ENCODE data around the gene GRM8.

GRM8 gene

DNA sequence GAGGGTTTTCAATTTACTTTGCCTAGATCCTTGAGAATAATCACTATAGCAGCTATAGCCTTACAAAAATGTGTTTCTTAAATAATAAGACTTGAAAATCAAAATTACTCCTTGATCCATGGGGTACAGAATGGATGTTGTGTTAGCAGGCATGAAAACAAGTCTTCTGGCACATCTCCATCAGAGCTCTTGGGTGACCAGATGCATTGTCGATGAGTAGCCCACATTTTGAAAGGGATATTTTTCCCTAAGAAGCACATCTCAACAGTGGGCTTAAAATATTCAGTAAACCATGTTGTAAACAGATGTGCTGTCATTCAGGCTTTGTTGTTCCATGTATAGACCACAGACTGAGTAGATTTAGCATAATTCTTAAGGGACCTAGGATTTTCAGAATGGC, 827.8 kb downstream of the GRM8 start:
- H3K4me3 ChIP-seq (ENCODE audit: low read depth, low read length): no peak overlapping the region
- no peaks in the 10 kb centered on the region for H3K36me3 ChIP-seq (ENCODE audit: control insufficient read depth in 2 of 2, insufficient read depth in 1 of 2, low read length in 2 of 2)
- ChIA-PET POLR2A (no interaction called here), CTCF (no interaction called here)
- no peaks in the 10 kb centered on the region for H3K4me1 ChIP-seq (ENCODE audit: control insufficient read depth, insufficient read depth, low read length)
- no peaks in the 10 kb centered on the region for H3K9me3 ChIP-seq (ENCODE audit: control insufficient read depth, insufficient read depth, low read depth, low read length)
- H3K27ac ChIP-seq (ENCODE audit: extremely low read depth, low read depth, low read length): no peak overlapping the region
- no peak for TF ChIP-seq ZBTB20 (tag by site-specific recombination; IDR thresholded peaks at IDR 0.05)
- no peak for TF ChIP-seq ZNF335 (tag by site-specific recombination; conservative IDR thresholded peaks at IDR 0.05)
- TF ChIP-seq TCF7L2 (IDR thresholded peaks at IDR 0.05; ENCODE audit: borderline replicate concordance, low read depth, low read length): no peak
- TF ChIP-seq ZNF747 (tag by site-specific recombination; IDR thresholded peaks at IDR 0.05): no peak
- TF ChIP-seq ZNF701 (tag by site-specific recombination; IDR thresholded peaks at IDR 0.05): no peak
- no peak for TF ChIP-seq ZNF221 (tag by site-specific recombination; IDR thresholded peaks at IDR 0.05; ENCODE audit: borderline replicate concordance)
- TF ChIP-seq, protein P1, sequence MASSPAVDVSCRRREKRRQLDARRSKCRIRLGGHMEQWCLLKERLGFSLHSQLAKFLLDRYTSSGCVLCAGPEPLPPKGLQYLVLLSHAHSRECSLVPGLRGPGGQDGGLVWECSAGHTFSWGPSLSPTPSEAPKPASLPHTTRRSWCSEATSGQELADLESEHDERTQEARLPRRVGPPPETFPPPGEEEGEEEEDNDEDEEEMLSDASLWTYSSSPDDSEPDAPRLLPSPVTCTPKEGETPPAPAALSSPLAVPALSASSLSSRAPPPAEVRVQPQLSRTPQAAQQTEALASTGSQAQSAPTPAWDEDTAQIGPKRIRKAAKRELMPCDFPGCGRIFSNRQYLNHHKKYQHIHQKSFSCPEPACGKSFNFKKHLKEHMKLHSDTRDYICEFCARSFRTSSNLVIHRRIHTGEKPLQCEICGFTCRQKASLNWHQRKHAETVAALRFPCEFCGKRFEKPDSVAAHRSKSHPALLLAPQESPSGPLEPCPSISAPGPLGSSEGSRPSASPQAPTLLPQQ (tag by site-specific recombination; IDR thresholded peaks at IDR 0.05): no peak
- no peak for TF ChIP-seq ZBTB1 (tag by site-specific recombination; IDR thresholded peaks at IDR 0.05)
- no peak for TF ChIP-seq ZNF146 (tag by site-specific recombination; IDR thresholded peaks at IDR 0.05)
- TF ChIP-seq ZNF404 (tag by site-specific recombination; IDR thresholded peaks at IDR 0.05): no peak
- TF ChIP-seq ZNF707 (tag by site-specific recombination; IDR thresholded peaks at IDR 0.05): no peak
- no peak for TF ChIP-seq ZNF529 (tag by site-specific recombination; IDR thresholded peaks at IDR 0.05; ENCODE audit: insufficient replicate concordance)
- TF ChIP-seq, protein P2, sequence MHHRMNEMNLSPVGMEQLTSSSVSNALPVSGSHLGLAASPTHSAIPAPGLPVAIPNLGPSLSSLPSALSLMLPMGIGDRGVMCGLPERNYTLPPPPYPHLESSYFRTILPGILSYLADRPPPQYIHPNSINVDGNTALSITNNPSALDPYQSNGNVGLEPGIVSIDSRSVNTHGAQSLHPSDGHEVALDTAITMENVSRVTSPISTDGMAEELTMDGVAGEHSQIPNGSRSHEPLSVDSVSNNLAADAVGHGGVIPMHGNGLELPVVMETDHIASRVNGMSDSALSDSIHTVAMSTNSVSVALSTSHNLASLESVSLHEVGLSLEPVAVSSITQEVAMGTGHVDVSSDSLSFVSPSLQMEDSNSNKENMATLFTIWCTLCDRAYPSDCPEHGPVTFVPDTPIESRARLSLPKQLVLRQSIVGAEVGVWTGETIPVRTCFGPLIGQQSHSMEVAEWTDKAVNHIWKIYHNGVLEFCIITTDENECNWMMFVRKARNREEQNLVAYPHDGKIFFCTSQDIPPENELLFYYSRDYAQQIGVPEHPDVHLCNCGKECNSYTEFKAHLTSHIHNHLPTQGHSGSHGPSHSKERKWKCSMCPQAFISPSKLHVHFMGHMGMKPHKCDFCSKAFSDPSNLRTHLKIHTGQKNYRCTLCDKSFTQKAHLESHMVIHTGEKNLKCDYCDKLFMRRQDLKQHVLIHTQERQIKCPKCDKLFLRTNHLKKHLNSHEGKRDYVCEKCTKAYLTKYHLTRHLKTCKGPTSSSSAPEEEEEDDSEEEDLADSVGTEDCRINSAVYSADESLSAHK (tag by site-specific recombination; IDR thresholded peaks at IDR 0.05): no peak
- TF ChIP-seq, protein P3, sequence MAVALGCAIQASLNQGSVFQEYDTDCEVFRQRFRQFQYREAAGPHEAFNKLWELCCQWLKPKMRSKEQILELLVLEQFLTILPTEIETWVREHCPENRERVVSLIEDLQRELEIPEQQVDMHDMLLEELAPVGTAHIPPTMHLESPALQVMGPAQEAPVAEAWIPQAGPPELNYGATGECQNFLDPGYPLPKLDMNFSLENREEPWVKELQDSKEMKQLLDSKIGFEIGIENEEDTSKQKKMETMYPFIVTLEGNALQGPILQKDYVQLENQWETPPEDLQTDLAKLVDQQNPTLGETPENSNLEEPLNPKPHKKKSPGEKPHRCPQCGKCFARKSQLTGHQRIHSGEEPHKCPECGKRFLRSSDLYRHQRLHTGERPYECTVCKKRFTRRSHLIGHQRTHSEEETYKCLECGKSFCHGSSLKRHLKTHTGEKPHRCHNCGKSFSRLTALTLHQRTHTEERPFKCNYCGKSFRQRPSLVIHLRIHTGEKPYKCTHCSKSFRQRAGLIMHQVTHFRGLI (tag by site-specific recombination; IDR thresholded peaks at IDR 0.05): no peak
- TF ChIP-seq, protein P4, sequence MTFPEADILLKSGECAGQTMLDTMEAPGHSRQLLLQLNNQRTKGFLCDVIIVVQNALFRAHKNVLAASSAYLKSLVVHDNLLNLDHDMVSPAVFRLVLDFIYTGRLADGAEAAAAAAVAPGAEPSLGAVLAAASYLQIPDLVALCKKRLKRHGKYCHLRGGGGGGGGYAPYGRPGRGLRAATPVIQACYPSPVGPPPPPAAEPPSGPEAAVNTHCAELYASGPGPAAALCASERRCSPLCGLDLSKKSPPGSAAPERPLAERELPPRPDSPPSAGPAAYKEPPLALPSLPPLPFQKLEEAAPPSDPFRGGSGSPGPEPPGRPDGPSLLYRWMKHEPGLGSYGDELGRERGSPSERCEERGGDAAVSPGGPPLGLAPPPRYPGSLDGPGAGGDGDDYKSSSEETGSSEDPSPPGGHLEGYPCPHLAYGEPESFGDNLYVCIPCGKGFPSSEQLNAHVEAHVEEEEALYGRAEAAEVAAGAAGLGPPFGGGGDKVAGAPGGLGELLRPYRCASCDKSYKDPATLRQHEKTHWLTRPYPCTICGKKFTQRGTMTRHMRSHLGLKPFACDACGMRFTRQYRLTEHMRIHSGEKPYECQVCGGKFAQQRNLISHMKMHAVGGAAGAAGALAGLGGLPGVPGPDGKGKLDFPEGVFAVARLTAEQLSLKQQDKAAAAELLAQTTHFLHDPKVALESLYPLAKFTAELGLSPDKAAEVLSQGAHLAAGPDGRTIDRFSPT (tag by site-specific recombination; IDR thresholded peaks at IDR 0.05): no peak

DNA sequence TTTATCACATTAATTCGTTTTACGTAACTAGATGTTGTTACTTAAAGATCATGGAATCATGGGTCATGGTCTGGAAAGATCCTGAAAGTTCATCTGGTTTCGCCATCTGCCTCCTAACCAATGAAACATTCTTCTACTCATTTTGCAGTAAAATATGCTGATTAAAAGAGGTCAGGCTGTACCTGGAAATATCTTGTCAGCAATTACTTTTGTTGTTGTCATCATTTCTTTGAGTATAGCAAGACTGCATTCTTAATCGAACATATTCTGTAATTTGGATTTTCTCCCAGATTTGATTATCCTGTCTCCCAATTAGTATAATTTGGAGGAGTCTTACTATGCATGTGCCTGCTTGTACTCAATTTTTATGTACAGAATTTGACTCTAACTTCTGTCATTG, 833.7 kb downstream of the GRM8 start:
- POLR2A ChIA-PET: no interaction called here
- Histone ChIP-seq H3K4me3 (ENCODE audit: low read depth, low read length) (no peak overlapping the region), H3K27ac (ENCODE audit: extremely low read depth, low read depth, low read length) (no peak overlapping the region), H3K4me1 (ENCODE audit: control insufficient read depth, insufficient read depth, low read length) (no peaks in the 10 kb centered on the region), H3K9me3 (ENCODE audit: control insufficient read depth, insufficient read depth, low read depth, low read length) (no peaks in the 10 kb centered on the region), H3K36me3 (ENCODE audit: control insufficient read depth in 2 of 2, insufficient read depth in 1 of 2, low read length in 2 of 2) (no peaks in the 10 kb centered on the region)
- CTCF ChIA-PET: no interaction called here
- TF ChIP-seq, protein P5, sequence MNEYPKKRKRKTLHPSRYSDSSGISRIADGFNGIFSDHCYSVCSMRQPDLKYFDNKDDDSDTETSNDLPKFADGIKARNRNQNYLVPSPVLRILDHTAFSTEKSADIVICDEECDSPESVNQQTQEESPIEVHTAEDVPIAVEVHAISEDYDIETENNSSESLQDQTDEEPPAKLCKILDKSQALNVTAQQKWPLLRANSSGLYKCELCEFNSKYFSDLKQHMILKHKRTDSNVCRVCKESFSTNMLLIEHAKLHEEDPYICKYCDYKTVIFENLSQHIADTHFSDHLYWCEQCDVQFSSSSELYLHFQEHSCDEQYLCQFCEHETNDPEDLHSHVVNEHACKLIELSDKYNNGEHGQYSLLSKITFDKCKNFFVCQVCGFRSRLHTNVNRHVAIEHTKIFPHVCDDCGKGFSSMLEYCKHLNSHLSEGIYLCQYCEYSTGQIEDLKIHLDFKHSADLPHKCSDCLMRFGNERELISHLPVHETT (tag by site-specific recombination; IDR thresholded peaks at IDR 0.05): no peak
- TF ChIP-seq, protein P6, sequence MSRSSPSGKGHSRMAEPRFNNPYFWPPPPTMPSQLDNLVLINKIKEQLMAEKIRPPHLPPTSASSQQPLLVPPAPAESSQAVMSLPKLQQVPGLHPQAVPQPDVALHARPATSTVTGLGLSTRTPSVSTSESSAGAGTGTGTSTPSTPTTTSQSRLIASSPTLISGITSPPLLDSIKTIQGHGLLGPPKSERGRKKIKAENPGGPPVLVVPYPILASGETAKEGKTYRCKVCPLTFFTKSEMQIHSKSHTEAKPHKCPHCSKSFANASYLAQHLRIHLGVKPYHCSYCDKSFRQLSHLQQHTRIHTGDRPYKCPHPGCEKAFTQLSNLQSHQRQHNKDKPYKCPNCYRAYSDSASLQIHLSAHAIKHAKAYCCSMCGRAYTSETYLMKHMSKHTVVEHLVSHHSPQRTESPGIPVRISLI (tag by site-specific recombination; IDR thresholded peaks at IDR 0.05): no peak
- TF ChIP-seq ZNF169 (tag by site-specific recombination; IDR thresholded peaks at IDR 0.05) (no peak), ZNF155 (tag by site-specific recombination; IDR thresholded peaks at IDR 0.05) (no peak), ZNF19 (tag by site-specific recombination; IDR thresholded peaks at IDR 0.05; ENCODE audit: low read depth) (no peak)
- TF ChIP-seq, protein P7, sequence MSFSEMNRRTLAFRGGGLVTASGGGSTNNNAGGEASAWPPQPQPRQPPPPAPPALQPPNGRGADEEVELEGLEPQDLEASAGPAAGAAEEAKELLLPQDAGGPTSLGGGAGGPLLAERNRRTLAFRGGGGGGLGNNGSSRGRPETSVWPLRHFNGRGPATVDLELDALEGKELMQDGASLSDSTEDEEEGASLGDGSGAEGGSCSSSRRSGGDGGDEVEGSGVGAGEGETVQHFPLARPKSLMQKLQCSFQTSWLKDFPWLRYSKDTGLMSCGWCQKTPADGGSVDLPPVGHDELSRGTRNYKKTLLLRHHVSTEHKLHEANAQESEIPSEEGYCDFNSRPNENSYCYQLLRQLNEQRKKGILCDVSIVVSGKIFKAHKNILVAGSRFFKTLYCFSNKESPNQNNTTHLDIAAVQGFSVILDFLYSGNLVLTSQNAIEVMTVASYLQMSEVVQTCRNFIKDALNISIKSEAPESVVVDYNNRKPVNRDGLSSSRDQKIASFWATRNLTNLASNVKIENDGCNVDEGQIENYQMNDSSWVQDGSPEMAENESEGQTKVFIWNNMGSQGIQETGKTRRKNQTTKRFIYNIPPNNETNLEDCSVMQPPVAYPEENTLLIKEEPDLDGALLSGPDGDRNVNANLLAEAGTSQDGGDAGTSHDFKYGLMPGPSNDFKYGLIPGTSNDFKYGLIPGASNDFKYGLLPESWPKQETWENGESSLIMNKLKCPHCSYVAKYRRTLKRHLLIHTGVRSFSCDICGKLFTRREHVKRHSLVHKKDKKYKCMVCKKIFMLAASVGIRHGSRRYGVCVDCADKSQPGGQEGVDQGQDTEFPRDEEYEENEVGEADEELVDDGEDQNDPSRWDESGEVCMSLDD (tag by site-specific recombination; IDR thresholded peaks at IDR 0.05): no peak
